T1000 (cell line): ENCODE data around the gene STIMATE.

Experiments
- DNase-seq: peaks from one replicate; lab custom pipeline; 2025; ENCODE audit warnings: mixed read lengths; lab: John Stamatoyannopoulos, UW

Gene STIMATE

DNA sequence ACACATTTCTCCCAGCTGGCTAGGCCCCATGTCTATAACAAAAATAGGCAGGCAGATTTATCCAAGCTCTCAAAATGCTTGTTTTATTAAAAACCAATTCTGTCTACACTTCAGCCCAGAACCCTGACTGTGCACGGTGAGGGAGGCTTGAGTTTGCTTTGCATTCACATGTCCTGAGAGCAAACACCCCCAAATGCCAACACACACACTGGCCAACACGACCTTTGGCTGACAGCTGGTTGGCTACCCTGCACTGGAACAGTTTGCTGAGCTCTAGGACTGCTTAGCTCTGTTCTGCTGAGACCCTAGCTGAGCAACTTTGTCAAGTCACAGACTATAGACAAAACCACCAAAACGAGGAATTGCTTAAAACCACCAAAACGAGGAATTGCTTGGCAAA is 3.6 kb downstream of the STIMATE start:
- DNase-seq, result no peak

DNA sequence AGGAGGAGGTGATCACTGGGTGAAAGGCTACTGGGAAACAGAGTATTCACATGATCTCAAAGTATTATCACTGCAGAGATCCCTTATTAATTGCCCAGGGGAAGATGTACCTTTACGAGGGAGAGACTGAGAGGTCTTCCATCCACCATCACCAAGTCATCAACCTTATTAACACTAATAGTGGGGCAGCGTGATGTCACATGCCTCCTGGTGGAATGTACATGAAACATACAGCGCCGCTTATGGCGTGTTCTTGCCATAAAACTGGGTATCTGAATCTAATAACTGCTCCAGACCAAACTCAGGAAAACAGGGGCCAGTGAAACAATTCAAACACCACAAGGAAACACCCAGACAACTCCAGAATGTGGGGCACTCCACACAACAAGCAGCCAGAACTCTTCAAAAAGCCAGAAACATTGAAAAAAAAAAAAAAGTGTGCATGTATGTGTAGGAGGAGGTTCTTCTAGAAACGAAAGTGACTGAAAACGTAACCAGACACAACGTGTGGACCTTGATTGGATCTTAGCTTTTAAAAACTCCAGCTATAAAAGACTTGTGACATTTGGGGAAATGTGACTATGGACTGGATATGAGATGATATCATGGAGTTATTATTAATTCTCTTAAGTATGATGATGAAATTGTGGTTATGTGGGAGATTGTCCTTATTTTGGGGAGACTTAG is 4.6 kb downstream of the STIMATE start:
- no peak for DNase-seq

DNA sequence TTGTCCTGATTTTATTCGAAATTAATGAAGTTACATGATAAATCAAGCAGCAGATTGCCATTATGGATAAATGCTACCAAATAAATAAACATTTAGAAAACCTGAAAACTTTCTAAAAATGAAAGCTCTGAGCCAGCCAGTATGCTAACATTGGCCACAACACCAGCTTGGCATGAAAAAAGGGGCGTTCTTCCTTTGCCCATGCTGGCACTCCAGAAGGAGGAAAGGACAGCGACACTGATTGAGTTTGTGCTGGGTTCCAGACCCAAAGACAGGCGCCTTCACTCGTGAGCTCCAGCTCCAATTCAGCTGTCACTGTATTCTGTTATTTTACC is 5.1 kb downstream of the STIMATE start:
- no peak for DNase-seq

DNA sequence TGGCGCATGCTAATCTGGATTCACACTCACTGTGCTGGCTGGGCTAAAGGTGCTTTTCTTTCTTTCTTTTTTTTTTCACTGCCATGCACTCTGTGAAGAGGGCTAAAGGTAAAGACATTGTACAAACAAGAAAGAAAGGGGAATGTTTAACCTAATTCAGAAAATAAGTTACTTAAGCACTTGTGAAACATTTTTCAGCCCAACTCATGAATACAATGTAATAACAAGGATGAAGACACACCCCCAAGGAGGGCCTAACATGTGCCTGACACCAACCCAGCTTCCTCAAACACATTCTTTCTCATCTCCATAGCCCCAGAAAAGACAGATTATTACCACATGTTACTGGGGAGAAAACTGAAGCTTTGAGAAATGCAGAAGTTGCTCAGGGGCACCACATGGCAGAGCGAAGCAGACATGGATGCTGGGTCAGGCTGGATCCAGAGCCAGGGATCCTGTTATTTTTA is 5.7 kb downstream of the STIMATE start:
- DNase-seq, result no peak

DNA sequence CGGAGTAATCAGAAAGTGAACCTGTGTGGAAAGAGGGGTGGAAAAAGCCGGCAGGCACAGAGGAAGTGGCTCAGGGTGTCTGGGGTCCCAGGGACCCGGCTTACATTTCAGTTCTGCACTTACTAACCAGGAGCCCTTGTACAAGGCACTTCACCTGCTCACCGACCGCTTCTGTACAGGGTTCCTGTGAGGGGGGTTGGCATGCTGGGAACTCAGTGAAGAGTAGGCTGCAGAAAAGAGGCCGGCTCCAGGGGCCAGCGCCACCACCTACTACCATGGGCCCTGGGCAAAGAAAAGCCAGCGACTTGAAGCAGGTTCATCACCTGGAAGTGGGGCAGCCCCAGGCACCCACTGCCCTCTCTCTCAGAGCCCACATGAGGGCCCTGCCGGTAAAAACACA is 6.2 kb downstream of the STIMATE start:
- no peak for DNase-seq

DNA sequence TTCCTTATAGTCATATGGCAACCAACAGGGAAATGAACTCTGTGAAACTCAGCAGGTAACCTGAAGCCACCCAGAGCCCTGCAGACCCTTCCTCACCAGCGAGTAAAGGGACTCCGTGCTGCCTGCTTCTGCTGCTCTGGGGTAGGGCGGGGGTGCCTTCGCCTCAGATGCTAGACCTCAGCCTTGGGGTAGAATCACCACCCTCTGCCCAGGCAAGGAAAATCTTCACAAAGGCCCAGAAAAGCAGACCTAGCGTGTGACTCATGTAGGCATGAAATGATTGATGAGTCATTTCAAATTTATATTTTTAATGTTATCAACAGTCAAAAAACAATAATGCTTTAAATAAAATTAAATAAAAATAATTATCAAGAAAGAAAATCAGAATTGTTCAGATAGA is 6.6 kb downstream of the STIMATE start:
- DNase-seq, result no peak

DNA sequence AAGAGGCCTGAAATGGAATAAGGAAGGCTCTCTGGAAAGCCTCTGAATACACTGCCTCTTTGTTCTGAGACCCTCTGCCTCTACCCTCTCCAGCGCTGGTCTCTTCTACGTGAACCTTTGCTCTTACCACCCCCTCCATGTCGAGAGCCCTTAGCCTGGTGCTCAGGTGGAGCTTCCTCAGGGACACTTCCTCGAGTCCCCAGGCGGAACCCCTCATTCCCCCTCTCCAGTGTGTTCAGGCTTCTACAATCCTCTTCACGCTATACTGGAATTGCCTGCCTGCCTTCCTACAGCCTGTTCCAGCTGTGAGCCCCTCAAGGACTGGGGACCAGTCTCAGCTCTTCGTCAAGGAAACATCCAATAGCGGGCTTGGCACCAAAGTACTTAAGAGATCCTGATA is 7.4 kb downstream of the STIMATE start:
- no peak for DNase-seq

DNA sequence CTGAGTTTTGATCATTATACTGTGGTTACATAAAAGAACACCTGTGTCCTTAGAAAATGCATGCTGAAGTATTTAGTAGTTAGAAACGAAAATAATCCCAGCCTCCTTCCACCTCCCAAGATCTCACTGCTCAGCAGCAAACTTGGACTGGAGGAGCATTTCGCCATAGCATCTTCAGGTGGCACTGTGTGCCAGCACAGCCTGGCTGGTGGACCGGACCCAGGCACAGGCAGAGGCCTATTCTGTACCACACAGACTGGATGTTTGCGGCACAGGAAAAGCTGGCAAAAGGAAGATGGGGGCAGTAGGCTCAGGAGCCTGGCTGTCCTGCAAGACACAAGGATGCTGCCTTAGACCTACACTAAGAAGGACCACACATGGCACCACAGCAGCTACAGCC is 10.2 kb downstream of the STIMATE start:
- no peak for DNase-seq

DNA sequence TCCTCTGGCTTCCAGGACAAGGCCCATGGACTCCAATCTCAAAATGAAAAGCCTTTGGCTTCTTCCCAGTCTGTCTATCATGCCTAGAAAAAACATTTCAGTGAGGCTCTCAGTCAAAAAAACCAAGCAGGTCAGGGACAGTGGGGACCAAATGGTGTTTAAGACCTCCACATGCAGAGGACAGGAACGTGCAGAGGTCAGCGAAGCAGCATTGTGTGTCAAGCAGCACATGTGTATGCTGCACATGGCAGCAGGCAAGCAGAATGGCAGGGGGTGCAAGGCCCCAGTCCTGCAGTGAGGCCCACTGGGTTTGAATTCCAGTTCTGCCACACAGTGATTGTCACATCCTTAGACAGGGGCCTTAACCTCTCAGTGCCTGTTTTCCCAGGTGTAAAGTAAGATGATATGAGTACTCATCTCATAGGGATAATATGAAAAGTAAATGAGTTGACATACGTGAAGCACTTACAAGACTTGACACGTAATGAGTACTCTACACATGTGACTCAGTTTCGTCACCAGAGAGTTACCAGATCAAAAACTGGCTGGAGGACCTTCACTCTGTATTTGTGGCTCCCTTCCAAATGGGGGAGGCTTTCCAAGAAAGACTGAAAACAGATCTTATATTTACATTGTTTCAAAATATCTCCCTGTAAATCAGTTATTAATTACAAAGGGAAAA is 11.2 kb downstream of the STIMATE start:
- DNase-seq, result no peak

DNA sequence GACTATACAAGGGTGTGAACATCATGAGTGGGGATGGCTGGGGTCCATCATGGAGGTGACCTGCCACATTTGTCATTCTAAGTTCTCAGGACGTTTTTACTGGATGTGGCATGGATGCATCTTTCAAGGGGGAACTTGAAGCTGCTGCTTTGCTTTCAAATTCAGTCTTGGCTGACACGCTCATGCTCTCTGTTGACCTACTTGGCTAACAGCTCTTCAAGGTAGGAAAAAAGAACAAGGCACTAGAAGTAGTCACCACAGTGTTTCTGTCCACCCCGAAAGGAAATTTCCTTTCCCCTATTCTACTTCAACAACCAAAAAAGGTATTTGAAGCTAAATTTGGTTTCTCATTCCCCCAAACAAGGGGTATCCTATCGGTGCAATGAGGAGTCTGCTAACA is 15.0 kb downstream of the STIMATE start:
- DNase-seq, result no peak

DNA sequence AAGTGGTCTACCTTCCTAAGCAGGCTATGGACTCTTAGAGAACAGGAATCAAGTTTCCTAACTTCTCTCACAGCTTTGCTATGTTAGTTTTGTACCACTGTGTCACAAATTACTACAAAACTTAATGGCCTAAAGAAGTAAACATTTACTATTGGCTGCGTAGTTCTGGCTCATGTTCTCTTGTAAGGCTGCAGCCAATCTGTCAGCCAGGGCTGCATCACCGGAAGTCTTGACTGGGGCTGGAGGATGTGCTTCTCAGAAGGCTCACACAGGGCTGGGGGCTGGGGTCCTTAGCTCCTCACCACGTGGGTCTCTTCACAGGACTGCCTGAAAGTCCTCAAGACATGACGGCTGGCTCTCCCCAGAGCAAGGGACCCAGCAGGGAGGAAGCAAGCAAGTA is 15.5 kb downstream of the STIMATE start:
- DNase-seq, result no peak

DNA sequence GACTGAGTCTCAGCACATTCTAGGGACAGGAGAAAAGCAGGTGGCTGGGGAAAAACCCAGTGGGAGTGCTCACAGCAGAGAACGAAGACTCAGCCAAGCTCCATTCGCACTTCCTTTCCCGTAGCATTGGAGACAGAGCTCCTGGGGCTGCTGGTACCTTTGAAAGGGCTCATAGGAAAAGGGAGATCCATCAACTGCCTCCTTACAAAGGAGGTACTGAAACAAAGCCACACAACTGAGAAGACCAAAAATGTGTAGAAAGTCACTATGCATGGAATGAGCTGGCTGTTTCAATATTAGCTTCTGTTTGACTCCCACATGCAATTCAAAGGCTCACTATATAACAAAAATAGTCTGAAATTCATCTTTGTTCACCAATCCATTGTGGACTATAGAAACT is 16.9 kb downstream of the STIMATE start:
- DNase-seq, result no peak

DNA sequence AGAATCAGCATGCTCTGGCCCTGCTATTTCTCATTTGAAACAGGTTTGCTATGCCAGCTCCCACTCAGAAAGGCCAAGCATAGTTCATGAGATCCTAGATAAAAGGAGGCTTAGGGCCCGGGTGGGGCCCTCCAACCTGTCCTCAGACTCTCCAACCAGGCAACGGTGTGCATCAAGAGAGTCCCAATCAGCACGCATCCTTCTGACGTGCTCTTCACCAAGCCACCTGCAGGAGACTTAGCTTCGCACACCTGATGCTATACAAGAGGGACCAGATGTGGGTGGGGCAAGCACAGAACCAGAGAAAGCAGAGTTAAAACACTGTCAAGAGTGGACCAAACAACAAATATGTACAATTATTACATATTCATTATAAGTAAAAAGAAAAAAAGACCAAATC is 17.3 kb downstream of the STIMATE start:
- DNase-seq, result no peak

DNA sequence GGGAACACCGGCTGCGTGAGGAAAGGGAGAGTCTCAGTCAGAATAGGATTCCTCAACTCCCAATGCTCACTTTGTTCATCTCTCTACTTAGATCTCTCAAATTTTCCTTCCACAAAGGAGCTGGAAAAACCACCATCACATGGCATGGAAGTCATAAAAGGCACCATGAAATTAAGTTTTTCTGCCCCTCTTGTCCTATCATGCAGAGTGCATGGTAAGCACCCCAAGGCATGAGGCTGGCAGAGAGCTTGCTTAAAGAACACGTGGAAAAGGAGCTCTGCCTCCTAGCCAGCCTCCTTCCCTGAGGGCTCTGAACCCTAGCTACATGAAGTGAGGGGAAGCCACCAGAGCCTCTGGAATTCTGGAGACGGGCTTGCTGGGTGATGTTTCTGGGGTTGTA is 17.8 kb downstream of the STIMATE start:
- no peak for DNase-seq

DNA sequence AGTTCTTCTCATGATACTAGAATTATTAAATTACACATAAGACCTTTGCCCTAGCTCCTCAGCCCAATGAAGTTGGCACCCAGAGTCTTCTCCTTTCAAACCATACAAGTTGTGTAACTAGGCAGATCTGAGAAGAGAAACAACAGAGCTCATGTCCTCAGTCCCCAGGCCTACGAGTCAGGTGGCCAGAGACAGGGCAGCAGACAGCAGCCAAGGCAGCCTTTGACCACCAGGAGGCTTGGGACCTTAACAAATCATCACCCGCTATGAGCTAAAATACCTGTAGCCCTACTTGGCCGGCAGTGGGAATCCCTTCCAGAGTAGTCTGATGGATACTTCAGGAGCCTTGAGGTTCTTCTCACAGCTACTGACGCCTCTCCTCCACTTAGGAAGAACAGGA is 18.3 kb downstream of the STIMATE start:
- DNase-seq, result no peak

DNA sequence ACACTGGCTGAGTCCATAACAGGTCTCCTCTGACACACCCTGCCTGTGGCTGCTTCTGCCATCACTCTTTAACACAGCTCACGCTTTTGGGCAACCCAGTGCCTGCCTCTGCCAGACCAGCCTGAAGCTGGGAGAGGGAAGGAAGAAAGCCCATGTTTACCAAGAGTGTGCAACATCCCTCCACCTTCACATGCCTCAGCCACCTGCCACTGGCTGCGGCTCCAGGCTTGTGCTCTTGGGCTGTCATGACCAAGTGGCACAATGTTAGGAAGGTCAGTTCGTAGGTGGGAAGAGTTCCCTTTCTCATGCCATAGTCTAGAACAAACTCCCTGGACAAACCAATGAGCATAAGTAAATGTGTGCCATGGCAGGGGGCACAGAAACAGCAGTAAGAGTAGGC is 20.3 kb downstream of the STIMATE start:
- DNase-seq, result no peak

DNA sequence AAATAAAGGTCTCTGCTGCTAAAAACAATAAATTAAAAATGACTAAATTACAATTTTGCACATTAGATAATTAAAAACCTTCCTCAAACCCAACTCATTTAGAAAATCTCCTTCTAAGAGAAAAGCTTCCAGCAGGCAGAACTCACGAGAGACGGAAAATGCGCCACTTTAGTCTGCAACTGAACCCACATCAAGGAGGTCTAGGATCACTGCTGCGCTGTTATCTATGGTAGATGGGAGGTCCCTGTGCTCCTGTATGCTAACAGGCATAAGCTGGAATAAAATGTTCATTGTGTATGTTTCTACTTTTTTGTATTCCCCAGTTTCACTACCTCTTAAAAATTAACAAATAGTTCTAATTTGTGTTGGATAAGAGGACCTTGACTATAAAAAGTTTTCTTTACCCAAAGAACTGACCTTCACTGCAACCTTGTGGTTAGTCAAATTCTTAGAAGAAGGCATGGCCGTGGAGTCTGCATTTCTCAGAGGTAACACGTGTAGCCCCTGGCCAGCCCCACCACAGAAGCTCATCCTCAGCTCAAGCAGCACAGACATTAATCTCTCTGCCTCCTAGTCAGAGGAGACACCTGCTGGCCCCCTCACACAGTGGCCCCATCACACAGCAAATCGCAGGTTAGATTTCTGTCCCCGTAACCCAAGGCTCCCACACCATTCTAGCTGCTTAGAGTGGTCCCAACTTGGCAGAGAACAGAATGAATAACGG is 22.3 kb downstream of the STIMATE start:
- DNase-seq, result no peak

DNA sequence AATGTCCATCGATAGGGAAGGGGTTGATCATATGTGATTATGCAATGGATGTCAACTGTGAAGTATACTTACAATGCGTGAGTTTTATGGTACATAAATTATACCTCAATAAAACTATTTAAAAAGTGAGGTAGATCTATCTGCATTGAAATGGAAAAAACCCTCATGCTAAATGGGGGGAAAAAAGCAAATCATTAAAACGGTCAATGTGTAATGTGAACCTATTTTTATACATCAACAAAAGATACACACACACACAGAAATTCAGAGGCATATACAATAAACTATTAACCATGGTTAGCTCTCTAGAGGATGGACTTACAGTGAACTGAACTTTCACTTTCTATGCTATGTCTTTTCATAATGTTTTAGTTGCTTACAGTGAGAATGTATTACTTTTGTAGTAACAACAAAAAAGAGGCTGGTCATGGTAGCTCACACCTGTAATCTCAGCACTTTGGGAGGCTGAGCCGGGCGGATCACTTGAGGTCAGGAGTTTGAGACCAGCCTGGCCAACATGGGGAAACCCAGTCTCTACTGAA is 23.1 kb downstream of the STIMATE start:
- DNase-seq, result no peak

DNA sequence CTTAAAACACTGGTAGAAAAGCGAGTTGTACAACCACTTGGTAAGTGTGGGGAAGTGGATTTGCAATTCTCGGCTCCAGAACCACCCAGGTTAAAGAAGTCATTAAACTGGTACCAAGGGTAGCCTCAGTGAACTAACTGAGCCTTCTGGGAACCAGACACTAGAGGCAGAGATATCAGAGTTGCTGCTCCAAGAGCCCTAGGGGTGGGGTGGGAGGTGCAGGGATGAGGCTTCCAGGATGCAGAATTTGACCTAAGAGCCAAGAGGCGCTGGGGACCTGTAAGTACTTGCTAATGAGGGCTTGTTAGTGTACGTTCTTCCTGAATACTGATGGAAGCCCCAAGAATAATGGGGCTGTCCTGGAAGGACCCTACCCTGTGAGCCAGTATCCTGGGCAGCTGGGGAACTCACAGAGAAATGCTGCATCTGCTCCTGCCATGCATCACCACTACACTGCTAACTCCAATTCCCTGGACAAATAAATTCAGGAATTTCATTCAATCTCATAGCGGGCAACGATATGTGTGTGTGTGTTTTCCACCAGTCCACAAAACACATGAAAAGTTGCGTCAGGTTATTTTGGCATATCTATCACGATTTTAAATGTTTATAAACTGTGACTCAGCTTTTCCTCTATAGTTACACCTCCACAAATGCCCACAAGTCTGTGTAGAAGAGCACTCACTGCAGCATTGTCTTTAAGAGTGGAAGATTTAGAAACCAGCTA is 23.8 kb downstream of the STIMATE start:
- DNase-seq, result no peak

DNA sequence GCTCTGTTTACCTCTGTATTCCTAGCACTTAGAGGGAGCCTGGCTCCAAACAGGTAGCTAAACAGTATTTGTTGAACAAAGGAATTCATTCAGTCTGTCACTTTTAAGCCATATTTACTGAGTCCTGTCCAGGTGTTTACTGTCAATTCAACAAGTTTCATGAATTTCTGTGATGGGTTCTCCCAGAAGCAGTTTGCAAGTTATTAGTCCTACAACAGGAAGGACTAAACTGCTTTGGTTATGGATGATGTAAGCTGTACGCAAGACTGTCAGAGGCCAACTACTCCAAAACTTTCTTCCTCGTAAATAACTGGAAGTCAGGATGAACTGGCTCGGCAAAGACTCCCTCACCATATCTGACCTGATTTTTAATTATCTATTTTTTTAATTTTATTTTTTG is 25.1 kb downstream of the STIMATE start:
- no peak for DNase-seq

DNA sequence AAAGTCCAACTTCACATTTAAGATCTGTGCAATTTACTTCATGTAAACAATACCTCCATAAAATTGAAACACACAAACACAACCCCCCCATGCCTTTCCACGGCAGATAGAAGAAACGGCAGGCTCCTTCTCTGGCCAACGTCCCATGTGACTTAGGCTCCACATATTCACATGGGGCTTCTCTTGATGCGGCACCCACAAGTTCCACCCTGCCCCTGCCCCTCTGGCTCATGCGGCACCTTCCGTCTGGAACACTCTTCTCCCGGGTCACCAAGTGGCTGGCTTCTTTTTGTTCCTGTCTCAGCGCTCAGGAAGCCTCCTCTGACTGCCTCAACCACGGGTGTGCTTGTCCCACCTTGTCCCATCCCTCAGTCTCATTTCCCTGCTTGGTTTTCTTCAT is 25.6 kb downstream of the STIMATE start:
- DNase-seq, result no peak

DNA sequence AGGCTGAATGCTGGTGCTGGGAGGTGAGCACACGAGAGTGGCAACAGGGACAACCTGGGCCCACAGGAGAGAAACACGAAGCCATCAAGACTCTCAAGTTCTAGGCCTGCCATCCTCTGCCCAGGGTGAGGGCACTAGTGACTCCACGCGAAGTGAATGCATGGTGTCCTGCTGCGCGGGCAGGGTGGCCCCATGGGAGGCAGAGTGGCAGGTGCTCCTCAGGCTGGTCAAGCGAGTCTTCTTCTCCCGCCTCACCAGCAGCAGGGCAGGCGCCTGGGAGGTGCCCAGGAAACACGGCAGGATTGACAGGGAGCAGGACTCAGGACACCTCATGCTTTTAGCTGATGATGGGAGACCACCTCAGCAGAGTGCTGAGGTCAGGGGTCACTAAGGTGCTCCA is 26.9 kb downstream of the STIMATE start:
- DNase-seq, result no peak
